ENCODE data around the gene CPD.

The CPD gene

DNA sequence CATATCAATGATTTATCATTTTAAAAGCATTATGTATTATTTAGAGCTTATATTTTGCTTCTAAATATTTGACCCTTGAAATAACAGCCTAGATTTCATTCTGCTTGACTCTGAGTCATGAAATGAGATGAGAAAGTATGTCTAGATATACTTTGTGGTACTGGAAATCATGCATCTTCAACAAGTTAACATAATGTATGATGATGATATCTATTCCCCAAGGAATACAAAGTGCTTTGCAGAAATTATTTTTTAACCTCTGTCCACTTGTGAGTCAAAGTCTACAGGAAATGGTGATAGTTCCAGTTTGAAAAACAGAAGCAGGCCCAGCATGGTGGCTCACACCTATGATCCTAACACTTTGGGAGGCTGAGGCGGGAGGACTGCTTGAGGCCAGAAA, 134.6 kb downstream of the CPD start:
- DNase-seq, result no peak

DNA sequence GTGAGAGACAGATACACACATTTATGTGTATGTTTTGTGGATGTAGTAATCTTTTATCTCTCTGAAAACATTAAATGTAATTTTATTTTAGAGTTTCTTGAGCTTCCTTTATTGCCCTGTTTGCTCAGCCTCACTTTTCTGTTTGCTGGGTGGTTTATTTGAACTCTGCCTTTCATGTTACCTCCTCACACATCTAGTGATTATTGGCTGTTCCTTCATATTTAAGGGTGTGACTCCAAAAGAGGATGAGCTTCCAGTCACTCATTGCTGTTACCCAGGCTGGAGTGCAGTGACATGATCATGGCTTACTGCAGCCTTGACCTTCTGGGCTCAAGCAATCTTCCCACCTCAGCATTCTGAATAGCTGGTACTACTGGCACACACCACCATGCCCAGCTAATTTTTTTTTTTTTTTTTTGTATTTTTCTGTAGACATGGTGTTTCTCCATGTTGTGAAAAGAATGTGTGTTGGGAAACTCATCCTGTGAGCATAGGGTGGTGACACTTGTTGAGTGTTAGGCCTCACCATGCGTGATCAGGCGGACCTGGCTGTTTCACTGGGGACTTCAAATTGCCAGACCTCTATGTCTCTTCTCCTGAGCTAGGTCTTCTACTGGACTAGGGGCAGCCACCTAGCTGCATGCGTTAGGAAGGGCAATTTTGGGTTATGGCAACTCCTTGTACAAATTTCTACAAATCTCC, 136.3 kb downstream of the CPD start:
- no peak for DNase-seq

DNA sequence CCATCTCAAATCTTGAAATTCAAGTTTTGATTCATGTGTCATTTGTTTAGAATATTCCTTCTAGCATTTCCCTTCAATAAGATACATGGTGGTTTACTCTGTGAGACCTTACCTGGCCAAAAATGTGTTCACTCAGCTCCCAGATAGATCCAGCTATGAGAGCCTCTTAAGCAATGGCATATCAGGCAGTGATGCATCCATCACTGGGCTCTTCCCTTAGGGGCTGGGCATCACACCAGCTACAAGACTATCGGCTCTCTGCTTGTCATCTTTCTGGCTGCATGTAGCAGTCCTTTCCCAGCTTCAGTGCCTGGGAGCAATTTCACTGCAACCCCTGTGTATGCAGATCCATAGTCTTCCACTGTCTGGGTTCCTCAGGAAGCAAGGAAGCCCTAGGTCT, 139.1 kb downstream of the CPD start:
- DNase-seq, result no peak

DNA sequence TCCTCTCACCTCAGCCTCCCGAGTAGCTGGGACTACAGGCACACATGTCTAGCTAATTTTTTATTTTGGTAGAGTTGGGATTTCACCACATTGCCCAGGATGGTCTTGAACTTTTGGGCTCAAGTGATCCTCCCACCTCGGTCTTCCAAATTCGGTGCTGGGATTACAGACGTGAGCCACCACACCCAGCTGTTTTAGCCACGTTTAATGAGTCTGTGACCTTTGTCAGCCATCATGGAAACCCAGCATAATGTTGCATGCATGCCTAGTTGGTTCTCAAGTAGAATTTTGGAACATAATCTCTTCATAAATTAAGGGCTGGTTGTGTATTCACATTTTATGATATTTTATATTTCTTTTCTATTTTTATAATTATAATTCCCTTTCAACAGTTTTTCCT, 140.4 kb downstream of the CPD start:
- no peak for DNase-seq
